HG02973 (cell line): ENCODE measurements around the gene MS4A7.
"Not testable (repeated sequence)": the region's sequence is repeated elsewhere in the genome, so short reads cannot be mapped to it uniquely, and the experiment has no call there.

Experiments
- ATAC-seq: cut with Tn5 transposase; IDR thresholded peaks from one replicate; pipeline ENCODE4 v1.9.1; 2021; ENCODE audit warnings: moderate library complexity; ENCODE audit not compliant: unreplicated experiment

Gene MS4A7, protein sequence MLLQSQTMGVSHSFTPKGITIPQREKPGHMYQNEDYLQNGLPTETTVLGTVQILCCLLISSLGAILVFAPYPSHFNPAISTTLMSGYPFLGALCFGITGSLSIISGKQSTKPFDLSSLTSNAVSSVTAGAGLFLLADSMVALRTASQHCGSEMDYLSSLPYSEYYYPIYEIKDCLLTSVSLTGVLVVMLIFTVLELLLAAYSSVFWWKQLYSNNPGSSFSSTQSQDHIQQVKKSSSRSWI

DNA sequence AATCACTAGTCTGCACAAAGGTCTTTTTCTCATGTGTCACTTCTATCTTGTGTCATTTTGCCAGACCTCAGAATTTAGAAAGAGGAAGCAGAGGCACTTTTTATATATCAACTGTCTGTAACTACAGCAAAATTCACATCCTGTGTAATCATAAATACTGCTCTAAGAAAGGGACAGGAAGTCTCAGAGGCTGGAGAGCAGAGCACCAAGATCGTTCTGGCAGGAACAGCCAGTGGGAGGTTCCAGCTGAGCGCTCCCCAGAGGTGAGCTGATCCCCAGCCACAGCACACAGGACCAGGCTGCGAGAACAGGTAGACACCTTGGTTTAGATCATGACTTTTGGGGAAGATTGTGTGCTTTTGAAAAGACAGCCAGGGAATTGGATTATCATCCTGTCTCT is at the start of gene MS4A7:
MS4A7 (plus strand) TSS at position 179 of the 400 bp plus-strand sequence. CDS start 4,610 bp downstream, outside the sequence.
- peak; percentile 94 for ATAC-seq

DNA sequence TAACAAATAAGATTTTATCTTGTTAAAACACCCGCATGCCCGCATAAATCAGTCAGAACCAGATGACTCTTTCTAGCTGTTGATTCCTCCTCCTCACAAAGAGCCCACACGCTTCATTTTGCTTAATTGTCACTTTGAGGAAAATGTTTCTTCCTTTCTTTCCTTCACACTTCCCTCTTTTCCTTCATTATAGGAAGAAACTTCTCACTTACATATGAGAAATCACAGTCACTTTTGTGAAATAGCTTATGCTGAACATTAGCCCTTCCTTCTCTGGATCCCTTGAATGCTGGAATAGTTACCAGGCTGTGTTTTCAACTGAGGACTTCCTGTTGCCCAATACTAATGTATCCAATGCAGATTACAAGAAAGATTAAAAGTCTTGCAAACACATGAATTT is 45.5 kb upstream of the MS4A7 start:
- no peak for ATAC-seq

DNA sequence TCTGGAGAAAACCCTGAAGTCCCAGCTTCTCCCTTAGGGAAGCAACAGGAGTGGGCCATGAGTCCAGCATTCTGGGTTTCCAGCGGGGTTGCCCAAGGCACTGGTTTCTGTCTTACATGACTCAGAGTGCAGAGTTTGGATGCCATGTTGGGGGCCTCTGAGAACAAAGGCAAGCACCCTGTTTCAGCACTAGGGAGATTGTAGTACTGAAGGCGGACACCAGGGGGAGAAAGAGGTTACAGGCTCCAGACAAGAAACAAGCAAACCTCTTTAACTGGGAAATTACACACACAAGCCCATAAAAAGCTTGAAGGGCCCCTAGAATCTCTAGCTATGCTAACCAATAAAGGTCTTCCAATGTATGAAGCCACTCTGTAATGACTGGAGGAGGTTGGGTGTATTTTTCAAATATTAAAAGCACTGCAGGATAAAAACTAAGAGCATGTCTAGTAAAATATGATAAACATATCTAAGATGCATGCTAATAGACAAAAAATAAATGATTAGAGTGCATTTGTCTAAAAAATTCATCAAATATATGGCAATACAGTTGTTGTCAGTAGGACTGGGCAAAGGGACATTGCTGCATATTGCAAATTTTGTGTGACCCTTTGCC is 44.2 kb upstream of the MS4A7 start:
- ATAC-seq, result peak; percentile 68

DNA sequence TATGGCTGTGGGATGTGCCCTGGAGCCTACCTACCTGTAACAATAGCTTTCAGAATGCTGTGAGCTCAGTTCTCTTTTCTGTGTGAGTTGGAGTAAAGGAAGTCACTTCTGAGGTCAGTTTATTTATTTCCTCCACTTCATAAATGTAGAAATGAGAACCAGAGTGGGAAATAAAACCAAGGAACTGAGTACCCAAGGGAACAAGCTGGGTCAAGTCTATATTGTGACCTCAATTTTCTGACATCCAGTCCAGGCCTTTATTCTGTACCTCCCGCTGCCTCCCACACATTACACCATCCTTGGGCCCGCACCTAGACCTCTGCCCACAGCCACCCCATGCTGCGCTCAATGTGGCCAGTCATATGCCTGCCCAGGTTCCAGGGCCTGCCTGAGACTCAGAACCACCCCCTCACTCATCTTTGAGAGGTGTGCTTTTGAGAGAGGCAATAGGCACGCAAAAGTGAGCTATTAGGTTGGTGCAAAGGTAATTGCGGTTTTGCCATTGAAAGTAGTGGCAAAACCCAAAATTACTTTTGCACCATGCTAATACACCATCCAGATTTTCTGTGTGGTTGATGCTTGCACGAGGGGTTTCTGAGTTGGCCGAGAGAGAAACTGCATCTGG is 41.5 kb upstream of the MS4A7 start:
- no peak for ATAC-seq

DNA sequence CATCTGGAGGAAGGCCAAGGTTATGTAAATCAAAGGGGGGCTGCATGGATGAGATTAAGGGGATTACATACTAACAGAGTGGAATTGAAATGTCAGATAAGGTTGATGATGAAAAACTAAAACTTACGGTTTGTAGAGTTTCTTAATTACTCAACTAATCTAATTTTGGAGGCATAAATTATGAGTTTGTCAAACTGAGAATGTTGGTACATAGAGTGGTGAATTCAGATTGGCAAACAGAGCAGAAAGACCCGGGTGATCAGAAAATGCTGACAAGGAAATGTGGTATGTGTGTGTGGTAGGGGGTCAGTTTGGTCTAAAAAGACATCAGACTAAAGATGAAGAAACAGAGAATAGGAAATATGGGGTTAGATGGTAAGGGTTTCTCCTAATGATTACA is 40.3 kb upstream of the MS4A7 start:
- ATAC-seq, result no peak

- no peak for ATAC-seq
Observed at GRCh38 chr11:60339356-60339755, 39.0 kb upstream of the MS4A7 start.

DNA sequence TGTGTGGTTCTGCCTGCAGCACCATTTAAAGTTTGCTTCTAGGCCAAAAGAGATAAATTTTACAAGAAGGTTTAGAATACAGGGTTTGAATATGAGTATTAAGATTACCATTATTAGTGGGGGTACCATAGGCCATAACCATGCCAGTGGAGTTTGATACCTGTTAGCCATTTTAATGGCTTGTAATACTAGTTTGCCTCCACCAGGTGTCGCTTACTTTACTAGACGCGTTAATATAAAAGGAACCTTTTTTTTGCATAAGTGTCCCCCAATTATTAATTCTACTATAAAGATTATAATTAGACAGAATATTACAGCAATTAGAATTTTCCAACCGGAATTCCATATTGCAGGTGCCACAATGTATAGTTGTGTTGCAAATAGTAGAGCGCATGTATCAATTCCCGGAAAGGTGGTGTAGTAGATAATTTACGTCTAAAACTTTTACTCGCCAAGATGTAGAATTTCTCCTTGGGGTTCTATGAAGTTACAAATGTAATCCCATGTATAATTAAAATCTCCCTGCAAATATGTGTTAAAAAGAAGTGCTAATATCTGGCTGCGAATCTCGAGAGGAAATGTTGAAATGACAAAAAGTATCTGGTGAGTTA is 35.1 kb upstream of the MS4A7 start:
- no peak for ATAC-seq

- no peak for ATAC-seq
Observed at GRCh38 chr11:60344146-60344545, 34.2 kb upstream of the MS4A7 start.

DNA sequence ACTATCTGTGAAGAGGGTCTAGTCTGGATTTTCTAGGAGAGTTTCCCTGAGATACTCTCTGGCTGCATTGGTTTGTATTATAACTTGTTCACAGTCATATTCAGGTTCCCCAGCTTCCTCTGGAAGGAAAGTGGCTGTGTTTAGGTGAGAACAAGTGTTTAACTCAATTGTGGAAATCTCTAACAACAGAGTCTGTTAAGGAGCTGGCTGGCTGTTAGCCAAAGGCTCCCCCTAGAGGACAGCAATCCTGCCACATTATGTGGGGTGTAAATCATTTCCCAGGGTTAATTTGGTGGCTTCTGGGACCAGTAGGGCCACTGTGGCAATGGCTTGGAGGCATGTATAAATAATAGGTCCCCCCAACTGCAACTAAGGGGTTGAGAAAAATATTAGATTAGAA is 32.8 kb upstream of the MS4A7 start:
- no peak for ATAC-seq

GRCh38 chr11:60347084-60347797 is 31.1 kb upstream of the MS4A7 start:
- no peak for ATAC-seq

GRCh38 chr11:60348116-60348515 is 30.2 kb upstream of the MS4A7 start:
- ATAC-seq, result no peak

DNA sequence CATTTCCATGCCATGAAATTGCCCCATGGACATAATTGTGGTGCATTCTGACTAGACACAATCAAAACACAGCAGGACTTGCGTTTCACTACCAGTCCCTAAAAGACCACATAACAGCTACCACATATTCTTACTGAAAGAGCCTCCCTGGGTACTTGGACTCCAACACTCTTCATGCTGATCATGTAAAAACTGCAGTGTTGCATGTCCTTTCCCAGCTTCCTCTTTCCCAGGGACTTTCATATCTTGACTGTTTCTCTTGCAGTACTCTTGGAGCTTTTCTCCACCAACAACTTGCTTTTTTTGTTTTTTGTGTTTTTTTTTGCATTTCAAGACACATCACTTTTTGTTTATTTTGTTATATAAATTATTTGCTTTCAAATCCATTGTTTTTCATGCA is 28.3 kb upstream of the MS4A7 start:
- no peak for ATAC-seq

- ATAC-seq, result no peak
Observed at GRCh38 chr11:60357771-60358170, 20.6 kb upstream of the MS4A7 start.

- no peak for ATAC-seq
Observed at GRCh38 chr11:60360621-60361020, 17.7 kb upstream of the MS4A7 start.

DNA sequence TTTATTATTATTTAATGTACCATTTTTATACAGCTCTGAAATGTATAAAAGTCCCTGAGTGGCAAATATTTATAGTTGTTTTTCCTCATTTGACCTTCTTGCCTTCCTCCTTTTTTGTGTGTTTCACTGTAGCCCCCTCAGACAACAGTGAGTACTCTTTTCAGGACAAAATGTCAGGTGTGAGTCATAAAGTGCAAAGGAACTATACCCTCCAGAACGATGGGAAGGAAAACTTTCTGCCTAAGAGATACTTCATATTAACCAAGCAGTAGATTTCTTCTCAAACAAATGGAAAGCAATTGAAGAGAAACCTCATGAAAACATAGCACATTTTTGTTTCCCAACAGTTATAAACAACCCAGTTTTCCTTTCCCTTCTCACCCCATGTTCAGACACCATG is 16.1 kb upstream of the MS4A7 start:
- no peak for ATAC-seq

DNA sequence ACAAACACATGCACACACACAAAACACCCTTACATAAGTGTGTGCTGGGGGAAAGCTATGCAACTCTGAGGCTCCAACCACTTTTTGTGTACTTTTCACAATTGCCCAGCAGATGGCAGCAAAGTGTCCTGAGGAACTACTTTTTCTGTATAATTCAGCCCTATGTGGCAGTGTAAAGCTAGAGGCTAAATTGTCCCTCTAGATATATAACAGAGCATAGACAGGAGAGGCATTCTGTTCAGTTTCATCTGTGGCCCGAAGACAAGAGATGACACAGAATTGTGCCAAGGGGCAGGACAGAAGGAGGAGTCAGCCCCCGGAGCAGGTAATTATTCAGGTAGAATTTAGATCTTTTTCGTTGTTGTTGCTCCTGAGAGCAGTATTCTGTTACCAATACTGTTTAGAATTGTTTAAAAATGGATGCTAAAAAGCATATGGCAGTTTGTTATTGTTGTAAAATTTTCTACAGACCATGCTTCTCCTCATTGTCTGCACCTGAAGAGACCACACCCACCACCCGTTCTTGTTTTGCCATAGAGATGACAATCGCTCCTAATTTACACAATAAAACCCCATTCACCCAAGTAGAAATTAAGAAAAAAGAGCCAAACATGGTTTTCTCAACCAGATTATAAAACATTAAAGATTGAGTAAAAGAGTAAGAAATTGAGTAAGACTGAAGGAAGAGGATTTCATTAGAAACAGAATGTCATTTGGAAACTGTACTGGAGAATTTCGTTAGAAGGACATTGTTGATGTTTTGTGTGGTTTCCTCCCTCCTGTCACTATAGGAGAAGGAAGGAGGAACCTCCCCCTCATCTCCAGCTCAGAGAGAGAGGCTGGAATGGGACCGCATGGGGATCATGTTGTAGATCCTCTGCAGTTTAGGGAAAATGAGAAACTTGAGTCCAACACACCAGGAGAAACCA is 14.5 kb upstream of the MS4A7 start:
- ATAC-seq, result peak; percentile 42

GRCh38 chr11:60366262-60366904 is 11.9 kb upstream of the MS4A7 start:
- ATAC-seq, result not testable (repeated sequence)

DNA sequence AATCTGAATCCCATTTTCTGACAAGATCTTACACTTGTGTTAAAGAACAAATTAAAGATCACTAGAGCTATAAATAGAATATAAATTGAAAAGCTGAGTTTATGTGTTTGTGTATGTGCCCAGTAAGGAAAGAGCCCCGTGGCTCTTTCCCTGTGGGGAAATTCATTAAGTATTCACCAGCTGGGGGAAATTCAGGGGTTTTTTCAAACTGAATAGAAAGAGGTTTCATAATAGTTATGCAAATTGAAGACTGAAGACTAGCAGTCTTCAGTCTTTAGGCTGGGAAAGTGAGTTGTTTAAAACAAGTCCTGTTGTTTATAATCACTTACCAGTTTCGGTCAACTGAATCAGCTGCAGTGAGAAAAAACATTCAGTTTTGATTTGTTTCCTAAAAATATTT is 11.3 kb upstream of the MS4A7 start:
- peak; percentile 86 for ATAC-seq

DNA sequence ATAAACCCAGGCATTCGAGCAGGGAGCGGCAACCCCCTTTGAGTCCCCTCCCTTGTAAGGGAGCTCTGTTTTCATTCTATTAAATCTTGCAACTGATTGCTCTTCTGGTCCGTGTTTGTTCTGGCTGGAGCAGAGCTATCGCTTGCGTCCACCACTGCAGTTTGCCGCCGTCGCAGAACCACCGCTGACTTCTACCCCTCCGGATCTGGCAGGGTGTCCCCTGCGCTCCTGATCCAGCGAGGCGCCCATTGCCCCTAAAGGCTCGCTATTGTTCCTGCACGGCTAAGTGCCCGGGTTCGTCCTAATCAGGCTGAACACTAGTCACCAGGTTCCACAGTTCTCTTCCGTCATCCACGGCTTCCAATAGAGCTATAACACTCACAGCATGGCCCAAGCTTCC is 10.4 kb upstream of the MS4A7 start:
- ATAC-seq, result no peak
